Left ventricle myocardium superior (tissue), 1 donor: Measurements from ENCODE around the gene TMEM17. TPM values are rescaled to one million over a fixed set of nuclear protein-coding genes. Genes with fewer than 3 reads are reported as not detected.
"Not testable (repeated sequence)": the region's sequence is repeated elsewhere in the genome, so short reads cannot be mapped to it uniquely, and the experiment has no call there.

ENCODE experiments used
- ATAC-seq: fragments of 200-7000 bp; cut with Tn5 transposase; one replicate; pipeline ENCODE4 v1.9.1; 2020; ENCODE audit warnings: mild to moderate bottlenecking, moderate library complexity
- DNase-seq: peaks from one replicate; pipeline ENCODE4 v3.0.0-alpha.2; 2020
- intact Hi-C: fragments of 100-400 bp; cut with micrococcal nuclease; formaldehyde crosslinking; loops from one replicate; pipeline ENCODE4 v1.11.0; 2022
- long read RNA-seq: library from polyadenylated mRNA; unstranded; transcript quantifications from one replicate; pipeline ENCODE4 v2.0.0, GENCODE V29; 2021
- total RNA-seq: library from RNA; stranded (reverse); fragmentation: NEBNext Ultra II Directional; extraction: Animal tissue kit (Norgen Biotek cat#: 25700); gene quantifications from one replicate; pipeline ENCODE4 v1.2.1, GENCODE V29; 2021
- donor health status: DM: no; HTN: yes; CAD: no; lungs with severe emphysema.

TMEM17 gene, protein sequence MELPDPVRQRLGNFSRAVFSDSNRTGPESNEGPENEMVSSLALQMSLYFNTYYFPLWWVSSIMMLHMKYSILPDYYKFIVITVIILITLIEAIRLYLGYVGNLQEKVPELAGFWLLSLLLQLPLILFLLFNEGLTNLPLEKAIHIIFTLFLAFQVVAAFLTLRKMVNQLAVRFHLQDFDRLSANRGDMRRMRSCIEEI
- total RNA-seq: 1.4 TPM
- long read RNA-seq, partial matches to known transcripts: 0 of 5 reads
- long read RNA-seq, other reads (novel, unspliced or antisense): 0 of 5 reads

DNA sequence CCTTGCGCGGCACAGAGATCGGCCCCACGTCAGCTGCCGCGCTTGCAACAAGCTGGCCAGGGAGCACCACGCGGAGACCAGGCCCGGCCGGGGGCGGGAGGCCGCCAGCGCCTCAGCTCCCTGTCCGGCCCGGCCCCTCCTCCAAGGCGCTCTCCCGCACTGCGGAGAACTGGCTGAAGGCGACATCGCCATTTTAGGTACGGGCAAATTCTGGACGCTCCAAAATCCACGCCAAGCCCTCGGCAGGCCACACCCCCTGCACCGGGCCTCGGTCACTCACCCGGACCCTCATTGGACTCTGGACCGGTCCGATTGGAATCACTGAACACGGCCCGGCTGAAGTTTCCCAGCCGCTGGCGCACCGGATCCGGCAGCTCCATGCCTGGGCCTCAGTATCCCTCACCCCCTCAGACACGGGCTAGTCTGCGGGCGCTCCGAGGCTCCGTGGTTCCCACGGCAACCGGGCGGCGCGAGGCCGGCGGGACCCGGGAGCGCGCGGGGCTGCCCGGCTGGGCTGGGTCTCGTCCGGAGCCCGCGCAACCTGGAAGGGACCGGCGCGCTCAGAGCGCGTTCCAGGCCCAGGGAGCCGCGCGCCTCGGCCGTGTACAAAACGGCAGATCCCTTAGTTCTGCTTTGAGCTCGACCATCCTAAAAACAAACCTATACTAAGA lies at the start of gene TMEM17:
TSS of gene TMEM17 (minus strand) at position 446 of the 671 bp plus-strand sequence. CDS start at position 380, 66 bp downstream.
- peak; percentile 95 for DNase-seq
- peak; percentile 98 for ATAC-seq
- intact Hi-C loops: no loop called here

DNA sequence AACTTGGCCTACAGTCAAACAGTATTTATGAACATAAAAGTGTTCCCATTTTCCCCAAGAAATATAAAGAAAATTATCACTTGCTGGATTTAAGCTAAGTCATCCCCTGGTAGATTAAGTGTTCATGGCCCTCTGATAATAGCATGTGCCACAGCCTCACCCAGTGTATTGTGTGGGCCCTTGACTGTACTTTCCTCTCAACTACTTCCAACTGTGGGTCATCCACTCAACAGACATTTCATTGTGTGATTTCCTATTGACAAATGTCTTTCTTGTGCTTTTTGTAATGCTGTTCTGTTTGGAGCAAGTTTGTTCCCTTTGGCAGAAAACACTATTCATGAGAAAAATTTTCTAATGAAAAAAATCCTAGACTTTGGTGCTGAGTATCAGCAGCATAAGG lies 48.4 kb upstream of the TMEM17 start:
- intact Hi-C loops: no loop called here
- ATAC-seq (no peak), DNase-seq (no peak)

DNA sequence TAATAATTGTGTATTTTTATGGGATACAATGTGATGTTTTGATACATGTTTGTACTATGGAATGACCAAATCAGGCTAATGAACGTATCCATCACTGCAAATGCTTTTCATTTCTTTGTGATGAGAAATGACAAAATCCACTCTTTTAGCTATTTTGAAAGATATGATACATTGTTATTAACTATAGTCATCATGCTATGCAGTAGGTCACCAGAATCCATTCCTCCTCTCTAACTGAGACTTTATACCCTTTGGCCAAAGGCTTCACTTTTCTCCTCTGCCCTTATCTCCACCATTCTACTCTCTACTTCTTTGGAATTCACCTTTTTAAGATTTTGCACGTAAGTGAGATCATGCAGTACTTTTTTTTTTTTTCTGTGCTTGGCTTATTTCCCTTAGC lies 44.5 kb upstream of the TMEM17 start:
- no peak for DNase-seq
- no peak for ATAC-seq
- intact Hi-C loops: no loop called here

DNA sequence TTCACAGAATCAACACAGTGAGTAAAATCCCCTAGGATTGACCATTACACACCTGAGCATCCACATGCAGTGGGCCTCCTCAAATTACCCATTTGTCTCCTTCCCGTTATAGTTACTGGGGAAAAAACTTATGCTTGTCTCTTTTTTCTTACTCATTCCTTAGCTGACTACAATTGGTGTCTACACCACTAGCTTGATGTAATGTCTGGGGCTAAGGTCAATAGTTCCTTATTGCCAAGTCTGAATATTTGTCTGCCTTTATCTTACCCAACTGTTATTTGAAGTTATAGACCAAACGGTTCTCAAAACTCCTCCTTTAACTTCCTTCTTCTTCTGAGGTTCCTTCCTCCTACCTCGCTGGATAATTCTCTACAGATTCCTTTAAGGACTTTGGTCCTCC lies 41.9 kb upstream of the TMEM17 start:
- intact Hi-C loops: no loop called here
- ATAC-seq: no peak
- no peak for DNase-seq

DNA sequence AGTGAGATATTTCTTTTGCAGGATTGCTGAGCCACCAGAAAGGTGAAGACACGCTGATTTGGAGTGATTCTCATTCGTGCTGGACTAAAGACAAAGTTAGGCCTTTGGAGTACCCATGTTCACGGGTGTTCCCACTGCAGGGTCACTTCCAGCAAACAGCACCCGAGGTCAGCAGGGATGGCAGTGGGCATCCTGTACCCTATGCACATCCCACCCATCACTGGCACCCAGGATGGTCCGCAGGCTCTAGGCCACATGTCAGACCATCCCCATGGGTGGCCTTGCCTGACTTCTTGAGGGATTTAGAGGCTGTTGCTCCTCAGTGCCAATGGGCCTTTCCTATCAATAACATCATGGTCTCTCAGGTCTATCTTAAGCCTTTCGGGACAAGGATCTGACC lies 39.3 kb upstream of the TMEM17 start:
- no peak for DNase-seq
- no peak for ATAC-seq
- intact Hi-C loops: no loop called here

DNA sequence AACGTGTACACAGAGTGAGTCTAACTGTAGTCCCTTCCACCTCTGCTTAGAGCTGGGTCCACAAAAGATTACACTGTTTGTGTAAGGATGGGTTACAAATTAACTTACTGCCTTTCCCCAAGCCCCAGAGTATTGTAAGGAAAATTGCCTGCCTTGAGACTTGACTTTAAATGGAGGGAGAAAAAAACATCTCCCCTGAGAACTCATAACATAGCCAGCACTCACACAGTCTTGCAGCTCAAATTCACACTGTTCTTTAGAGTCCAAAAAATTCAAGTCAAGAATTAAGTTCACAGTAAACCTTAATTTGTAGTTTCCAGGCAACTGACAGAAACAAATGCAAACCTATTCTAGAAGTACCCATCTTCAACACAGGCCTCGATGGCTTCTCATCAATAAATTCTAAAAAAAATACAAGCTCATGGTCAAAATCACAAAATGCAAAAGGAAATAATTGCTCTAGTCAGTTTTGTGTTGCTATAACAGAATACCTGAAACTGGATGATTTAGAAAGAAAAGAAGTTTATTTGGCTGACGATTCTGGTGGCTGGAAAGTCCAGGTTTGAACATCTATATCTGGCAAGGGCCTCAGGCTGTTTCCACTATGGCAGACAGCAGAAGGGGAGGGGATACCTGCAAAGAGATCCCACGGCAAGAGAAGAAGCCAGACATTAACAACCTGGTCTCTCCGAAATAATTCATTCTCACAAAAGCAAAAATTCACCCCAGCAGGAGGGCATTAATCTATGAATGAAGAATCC lies 34.6 kb upstream of the TMEM17 start:
- ATAC-seq (no peak), DNase-seq (no peak)
- intact Hi-C loops: no loop called here

DNA sequence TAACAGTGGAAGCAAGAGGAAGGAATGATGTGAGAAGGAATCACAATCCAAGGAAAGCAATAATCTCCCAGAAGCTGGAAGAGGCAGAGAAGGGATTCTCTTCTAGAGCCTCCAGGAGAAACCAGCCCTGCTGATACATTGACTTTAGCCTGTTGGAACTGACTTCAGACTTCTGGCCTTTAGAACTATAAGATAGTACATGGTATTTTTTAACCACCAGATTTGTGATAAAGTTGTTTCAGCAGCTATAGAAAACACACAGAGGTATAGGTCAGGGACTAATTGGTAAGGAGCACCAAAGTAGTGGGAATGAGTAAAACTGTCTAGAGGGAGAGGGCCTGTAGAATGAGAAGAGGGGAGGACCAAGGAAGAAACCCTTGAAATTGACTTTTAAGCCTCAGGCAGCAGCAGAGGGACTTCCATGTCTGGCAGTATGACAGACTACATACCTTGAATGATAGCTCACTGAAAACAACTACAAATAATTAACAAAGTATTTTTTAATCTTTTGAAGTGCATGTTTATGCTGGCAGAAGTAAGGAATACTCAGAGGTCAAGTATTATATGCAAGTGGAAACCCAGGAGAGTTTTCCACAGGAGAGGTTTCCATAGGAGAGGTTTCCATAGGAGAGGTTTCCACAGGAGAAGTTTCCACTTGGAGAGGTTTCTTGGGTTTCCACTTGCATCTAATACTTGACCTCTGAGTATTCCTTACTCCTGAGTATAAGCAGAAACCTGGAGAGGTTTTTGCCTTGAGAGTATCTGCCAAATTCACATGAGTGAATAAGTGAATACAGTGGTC lies 33.8 kb upstream of the TMEM17 start:
- DNase-seq: no peak
- no peak for ATAC-seq
- intact Hi-C loops: no loop called here

DNA sequence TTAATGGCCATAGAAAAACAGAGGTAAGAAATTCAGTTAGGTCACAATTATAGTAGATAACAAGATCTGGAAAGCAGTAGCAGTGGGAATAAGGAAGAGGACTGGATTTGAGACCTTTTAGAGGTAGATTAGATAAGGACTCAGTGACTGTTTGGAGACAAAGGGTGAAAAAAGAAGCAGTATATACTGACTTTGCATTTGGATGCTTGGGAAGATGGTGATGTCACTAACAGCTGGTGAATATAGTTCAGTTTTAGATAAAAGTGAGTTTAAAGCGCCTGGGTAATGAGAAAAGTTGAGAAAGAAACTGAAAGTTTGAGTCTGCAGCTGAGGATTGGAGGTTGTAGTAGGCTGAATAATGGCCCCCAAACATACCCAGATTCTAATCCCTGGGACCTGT lies 32.8 kb upstream of the TMEM17 start:
- ATAC-seq (no peak), DNase-seq (no peak)
- intact Hi-C loops: no loop called here

DNA sequence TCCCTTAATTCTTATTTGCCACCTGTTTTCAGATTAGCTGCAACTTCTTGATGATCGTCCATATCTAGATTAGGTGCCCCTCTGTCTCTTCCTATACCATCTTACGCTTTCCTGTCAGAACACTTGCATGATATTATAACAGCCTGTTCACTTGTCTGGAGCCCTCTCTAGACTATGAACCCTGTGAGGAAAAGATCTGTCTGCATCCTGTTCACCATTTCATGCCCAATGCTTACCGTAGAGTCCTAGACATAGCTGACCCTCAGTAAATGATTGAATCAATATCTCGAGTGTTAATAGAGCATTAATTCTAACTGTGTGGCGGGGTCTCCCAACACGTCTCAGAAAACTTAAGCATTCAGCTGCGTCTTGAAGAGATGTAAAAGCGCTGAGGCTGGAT lies 31.8 kb upstream of the TMEM17 start:
- DNase-seq (no peak), ATAC-seq (no peak)
- intact Hi-C loops: no loop called here

DNA sequence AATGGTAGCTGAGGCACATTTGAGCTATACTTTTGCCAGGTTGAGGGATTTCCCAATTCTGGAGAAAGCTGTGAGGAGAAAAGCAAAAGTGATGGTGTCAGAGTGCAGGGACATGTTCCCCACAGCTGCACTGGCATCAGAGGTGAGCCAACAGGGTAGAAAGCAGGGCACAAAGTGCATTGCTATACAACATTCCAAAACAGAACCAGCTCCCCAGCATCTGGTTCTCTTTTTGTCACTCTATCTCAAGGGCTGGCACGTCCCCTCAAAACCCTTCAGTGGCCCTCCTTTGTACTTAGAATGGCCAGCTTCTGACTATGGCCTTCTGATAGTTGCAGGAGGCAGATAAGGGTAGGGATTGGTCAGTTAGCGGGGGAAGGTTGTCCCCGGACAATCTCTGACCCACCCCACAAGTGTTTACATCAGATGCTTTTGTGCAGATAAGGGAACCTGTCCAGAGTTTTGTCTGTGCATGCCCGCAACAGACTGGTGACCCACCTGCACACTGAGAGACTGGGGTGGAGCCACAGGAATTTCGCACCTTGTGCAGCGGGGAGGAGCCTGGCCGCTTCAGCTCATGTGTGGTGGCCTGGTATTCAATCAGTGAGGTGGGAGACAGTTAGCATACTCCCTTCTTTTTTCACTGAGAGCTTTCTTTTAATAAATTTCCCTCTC lies 31.0 kb upstream of the TMEM17 start:
- ATAC-seq: no peak
- intact Hi-C loops: no loop called here
- no peak for DNase-seq

DNA sequence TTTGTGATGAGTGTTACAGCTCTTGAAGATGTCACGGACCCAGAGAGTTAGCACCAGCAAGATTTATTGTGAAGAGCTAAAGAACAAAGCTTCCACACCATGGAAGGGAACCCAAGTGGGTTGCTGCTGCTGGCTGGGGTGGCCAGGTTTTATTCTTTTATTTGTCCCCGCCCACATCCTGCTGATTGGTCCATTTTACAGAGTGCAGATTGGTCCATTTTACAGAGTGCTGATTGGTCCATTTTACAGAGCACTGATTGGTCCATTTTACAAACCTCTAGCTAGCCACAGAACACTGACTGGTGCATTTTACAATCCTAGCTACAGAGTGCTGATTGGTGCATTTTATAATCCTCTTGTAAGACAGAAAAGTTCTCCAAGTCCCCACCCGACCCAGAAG lies 29.5 kb upstream of the TMEM17 start:
- DNase-seq, intact Hi-C loops, ATAC-seq: not testable (repeated sequence)

DNA sequence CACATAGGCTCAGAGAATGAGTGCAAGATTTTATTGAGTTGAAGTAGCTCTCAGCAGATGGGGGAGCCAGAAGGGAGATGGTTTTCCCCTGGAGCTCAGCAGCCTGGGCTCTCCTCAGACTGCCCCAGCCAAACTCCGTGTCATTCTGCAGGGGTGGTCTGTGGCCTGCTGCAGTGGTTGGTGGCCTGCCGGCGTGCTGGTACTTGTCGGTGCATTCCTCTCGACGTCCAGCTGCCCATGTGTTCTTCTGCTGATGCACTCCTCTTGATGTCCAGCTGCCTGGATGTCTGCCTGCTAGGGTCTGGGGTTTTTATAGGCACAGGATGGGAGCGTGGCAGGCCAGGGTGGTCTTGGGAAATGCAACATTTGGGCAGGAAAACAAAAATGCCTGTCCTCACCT lies 25.6 kb upstream of the TMEM17 start:
- DNase-seq (no peak), ATAC-seq (no peak)
- intact Hi-C loops: no loop called here

DNA sequence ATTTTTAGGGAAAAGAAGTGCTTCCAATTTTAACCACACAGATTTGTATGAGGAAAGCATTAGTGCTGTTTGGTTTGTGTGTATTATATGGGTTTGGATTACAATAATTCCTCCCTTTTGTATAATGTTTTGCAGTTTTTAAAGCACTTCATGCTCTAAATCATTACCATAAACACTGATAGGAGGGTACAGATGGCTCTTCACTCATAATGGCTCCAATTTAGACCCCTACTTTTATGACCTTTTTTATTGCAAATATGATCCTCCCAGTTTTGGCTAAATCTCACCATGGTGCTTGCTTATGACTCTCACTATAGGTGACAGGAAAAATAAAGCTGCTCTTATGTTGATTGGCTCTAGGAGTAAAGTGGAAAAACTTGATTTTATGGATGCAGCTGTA lies 23.8 kb upstream of the TMEM17 start:
- DNase-seq (no peak), ATAC-seq (no peak)
- intact Hi-C loops: no loop called here

DNA sequence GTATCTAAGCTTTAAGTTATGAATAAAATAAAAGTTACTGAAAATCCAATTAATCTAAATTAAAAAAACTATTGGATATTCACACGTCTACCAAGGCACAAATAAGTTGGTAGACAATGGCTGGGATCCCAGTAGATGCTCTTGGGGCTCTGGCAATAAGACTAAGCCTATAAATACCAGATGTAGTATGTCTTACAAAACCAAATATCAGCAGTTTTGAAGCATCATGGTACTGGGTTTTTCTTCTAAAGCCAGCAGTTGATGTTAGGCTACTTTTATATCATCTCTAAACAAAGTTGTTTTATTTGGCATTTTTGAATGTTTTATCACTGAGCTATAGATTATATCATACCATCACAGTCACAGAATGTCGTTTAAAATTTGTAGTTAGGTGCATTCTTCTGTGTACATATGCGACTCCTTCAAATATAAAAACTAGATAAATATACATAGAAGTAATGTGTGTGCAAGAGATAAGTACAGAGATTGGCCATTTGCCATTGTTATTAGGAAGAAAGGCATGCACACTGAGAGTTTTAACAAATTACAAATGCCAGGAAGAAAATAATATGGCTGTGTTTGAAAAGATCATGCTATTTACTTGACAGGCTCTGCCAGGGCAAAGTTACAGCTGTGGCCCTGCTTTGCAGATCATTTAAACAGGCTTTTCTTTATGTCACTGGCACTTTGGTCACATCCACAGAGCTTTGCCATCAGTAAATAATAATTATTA lies 21.6 kb upstream of the TMEM17 start:
- intact Hi-C loops: no loop called here
- DNase-seq (no peak), ATAC-seq (no peak)

DNA sequence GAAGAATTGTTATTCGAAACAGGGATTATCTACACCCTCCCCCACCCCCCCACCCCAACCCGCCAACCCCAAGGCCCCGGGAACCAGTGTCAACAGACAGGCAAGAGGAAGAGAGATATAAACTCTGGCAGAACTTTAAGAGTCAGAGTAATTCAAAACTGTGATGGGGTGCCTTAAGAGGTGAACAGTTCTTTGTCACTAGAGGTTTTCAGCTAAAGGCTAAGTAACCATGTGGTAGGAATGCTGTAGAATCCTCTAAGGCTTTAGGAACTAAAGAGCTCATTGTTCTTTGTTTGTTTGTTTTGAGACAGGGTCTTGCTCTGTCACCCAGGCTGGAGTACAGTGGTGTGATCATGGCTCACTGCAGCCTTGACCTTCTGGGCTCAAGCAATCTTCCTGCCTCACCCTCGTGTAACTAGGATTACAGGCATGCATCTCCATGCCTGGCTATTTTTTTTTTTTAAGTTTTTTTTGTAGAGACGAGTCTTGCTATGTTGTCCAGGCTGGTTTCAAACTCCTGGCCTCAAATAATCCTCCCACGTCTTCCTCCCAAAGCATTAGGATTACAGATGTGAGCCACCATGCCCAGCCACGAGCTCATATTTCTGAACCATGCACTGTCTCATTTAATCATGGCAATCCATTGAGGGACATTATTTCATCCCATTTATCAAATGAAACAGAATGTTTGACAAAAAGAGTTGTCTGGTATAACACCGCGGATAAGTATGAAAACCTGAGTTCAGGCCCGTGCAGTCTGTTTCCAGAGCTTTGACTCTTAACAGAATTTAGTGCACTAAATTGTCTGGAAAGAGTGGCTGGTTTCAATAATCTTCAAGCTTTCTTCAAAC lies 20.8 kb upstream of the TMEM17 start:
- intact Hi-C loops: no loop called here
- ATAC-seq: peak; percentile 27
- no peak for DNase-seq

DNA sequence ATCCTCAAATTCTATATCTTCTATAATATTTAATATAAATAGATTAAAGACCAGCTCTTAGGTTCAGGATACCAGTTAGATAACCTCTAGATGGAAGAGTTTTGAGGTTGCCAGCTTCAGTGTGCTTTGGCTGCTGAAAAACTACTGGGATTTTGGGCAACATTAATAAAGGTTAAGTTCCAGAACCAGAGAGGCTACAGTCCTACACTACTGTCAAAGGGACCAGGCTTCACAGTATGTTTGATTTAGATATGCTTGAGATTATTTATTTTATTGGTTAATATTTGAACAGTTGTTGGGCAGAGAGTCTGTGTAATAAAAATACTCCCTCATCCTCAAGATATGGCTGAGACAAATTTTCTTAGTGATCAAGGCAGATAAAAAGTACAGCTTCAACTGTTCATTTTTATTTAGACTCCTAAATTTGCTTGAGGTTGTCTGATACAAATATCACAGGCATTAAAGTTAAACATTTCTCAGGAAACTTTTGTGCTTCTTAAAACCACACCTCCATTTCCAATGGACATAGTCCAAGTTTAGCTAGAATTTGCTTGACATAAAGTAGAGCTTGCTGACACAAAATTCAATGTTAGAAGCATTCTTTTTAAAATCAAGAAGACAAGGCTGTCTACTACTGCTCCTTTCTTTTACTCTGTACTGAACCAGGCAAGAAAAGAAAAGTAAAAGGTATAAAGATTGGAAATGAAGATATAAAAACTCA lies 19.7 kb upstream of the TMEM17 start:
- ATAC-seq (no peak), DNase-seq (no peak)
- intact Hi-C loops: no loop called here
